ENCODE results near the gene CCDC88B.

The CCDC88B gene, protein sequence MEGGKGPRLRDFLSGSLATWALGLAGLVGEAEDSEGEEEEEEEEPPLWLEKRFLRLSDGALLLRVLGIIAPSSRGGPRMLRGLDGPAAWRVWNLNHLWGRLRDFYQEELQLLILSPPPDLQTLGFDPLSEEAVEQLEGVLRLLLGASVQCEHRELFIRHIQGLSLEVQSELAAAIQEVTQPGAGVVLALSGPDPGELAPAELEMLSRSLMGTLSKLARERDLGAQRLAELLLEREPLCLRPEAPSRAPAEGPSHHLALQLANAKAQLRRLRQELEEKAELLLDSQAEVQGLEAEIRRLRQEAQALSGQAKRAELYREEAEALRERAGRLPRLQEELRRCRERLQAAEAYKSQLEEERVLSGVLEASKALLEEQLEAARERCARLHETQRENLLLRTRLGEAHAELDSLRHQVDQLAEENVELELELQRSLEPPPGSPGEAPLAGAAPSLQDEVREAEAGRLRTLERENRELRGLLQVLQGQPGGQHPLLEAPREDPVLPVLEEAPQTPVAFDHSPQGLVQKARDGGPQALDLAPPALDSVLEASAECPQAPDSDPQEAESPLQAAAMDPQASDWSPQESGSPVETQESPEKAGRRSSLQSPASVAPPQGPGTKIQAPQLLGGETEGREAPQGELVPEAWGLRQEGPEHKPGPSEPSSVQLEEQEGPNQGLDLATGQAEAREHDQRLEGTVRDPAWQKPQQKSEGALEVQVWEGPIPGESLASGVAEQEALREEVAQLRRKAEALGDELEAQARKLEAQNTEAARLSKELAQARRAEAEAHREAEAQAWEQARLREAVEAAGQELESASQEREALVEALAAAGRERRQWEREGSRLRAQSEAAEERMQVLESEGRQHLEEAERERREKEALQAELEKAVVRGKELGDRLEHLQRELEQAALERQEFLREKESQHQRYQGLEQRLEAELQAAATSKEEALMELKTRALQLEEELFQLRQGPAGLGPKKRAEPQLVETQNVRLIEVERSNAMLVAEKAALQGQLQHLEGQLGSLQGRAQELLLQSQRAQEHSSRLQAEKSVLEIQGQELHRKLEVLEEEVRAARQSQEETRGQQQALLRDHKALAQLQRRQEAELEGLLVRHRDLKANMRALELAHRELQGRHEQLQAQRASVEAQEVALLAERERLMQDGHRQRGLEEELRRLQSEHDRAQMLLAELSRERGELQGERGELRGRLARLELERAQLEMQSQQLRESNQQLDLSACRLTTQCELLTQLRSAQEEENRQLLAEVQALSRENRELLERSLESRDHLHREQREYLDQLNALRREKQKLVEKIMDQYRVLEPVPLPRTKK (N-terminal part only)

GRCh38 chr11:64339754-64340408 lies at the start of gene CCDC88B:
Gene CCDC88B, plus strand, starts transcription at chr11:64340204. Its CDS starts 63 bp downstream, at chr11:64340267.
- DNase-seq, result peak; percentile 84 to 87

DNA sequence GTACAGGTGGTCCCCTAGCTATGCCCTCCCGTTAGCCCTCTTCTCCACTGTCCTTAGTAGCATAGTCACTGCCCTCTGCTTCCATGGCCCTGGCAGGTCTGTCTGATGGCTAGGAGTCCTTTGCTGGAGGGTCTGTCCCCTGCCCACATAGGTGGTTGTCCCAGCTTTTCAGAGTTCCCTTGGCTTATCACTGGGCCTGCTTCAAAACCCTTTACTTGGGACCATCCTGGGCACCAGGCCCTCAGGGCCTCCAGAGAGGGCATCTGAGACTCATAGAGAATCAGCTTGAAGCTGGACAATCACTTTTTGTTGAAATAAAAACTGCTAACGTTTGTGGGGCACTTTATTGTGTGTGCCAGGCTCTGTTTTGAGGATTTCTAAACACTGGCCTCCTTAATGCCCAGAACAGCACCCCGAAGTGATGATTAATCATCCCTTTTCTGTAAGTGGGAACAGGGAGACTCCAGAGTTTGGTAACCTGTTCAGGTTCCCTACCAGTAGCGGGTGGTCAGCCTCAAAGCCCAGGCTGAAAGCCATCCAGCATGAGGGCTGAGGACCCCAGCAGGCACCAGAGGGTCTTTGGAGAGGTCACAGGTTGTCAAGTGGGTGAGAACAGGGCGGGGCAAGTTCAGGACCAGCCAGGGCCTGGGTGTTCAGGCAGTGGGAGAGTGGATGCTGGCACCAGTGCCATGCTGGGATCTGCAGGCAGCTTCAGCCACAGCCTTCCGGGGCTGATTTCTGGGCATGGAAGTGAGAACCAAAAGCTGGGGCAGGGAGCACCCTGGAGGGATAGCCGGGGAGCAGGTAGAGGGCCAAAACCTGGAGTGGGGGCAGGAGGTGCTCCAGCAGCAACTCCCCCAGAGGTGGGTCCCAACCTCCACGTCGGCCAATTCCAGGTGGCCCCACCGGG lies 49.4 kb upstream of the CCDC88B start:
- DNase-seq, result no peak

GRCh38 chr11:64291262-64291751 lies 48.7 kb upstream of the CCDC88B start, which contains the start of gene KCNK4:
Gene KCNK4, plus strand, starts transcription at chr11:64291302. Its CDS starts 1,717 bp downstream, at chr11:64293019.
- DNase-seq, result no peak

DNA sequence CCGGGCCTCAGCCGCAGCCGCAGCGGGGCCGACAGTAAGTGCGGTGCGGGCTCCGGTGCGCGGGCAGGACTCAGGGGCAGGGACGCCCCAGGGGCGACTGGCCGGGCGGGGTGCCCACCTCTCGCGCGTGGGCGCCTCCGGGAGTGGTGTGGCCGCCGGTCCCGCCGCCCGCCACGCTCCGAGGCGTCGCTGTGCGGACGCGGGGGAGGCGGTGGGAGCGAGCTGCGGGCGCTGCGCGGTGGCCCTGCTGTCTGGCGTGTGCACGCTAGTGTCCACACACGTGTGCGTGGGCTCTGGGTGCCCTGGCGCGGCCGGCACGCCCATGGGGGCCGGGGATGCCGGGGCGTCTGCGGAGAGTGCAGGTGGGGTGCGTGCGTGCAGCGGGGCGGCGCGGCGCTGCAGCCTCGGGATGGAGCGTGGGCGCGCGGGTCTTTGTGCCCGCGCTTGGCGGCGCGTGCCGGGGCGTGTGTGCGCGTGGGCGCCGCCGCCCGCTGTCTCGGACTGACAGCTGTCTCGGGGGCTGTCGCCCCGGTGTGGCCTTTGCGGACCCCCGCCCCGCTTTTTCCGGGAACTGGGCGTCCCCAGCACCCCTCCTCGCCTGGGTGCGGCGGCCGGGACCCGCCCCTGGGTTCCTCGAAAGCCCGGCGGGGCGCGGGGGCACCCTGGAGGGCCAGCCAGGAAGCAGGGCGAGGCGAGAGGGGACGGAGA lies 48.1 kb upstream of the CCDC88B start:
- no peak for DNase-seq

GRCh38 chr11:64292460-64293254 lies 47.3 kb upstream of the CCDC88B start:
- DNase-seq, result no peak

GRCh38 chr11:64294774-64295173 lies 45.2 kb upstream of the CCDC88B start:
- no peak for DNase-seq

- DNase-seq, result no peak
Observed at GRCh38 chr11:64295760-64296159, 44.2 kb upstream of the CCDC88B start.

- no peak for DNase-seq
Observed at GRCh38 chr11:64296236-64296635, 43.8 kb upstream of the CCDC88B start.

DNA sequence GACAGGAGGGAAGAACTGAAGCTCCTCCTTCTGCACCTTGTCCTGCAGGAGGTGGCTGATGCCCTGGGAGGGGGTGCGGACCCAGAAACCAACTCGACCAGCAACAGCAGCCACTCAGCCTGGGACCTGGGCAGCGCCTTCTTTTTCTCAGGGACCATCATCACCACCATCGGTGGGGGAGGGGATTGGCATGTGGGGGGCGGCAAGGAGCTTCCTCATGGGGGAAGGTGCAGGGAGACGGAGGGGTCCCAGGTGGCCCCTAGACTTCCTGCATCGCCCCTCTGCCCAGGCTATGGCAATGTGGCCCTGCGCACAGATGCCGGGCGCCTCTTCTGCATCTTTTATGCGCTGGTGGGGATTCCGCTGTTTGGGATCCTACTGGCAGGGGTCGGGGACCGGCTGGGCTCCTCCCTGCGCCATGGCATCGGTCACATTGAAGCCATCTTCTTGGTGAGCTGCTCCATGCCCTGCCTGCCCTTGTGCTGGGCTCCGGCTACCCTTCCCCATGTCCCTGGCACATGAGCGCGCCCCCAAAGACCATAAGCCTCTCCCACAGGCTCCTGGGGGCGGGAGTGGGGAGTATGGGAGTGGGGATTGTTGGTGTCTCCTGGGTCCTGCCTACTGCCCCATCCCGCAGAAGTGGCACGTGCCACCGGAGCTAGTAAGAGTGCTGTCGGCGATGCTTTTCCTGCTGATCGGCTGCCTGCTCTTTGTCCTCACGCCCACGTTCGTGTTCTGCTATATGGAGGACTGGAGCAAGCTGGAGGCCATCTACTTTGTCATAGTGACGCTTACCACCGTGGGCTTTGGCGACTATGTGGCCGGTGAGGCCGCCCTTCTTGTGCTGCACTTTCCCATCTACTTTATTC lies 42.9 kb upstream of the CCDC88B start:
- no peak for DNase-seq

GRCh38 chr11:64297699-64298358 lies 42.2 kb upstream of the CCDC88B start:
- no peak for DNase-seq

DNA sequence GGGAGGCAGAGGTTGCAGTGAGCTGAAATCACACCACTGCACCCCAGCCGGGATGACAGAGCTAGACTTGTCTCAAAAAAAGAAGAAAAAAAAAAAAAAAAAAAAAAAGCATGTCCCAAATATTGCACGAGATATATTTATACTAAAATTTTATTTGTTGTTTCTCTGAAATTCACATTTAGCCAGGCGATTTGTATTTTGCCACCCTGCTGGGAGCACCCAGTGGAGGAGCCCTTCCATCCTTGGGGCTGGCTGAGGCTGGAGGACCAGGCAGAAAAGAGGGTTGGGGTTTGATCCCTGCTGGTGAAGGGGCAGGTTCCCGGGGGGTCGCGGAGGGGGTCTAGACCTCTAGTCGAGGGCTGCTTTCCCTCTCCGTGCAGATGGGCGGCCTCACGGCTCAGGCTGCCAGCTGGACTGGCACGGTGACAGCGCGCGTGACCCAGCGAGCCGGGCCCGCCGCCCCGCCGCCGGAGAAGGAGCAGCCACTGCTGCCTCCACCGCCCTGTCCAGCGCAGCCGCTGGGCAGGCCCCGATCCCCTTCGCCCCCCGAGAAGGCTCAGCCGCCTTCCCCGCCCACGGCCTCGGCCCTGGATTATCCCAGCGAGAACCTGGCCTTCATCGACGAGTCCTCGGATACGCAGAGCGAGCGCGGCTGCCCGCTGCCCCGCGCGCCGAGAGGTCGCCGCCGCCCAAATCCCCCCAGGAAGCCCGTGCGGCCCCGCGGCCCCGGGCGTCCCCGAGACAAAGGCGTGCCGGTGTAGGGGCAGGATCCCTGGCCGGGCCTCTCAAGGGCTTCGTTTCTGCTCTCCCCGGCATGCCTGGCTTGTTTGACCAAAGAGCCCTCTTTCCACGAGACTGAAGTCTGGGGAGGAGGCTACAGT lies 40.8 kb upstream of the CCDC88B start:
- DNase-seq, result no peak

GRCh38 chr11:64299847-64300648 lies 40.0 kb upstream of the CCDC88B start, which contains the start of gene CATSPERZ:
Gene CATSPERZ, plus strand, starts transcription at chr11:64300358. Its CDS starts 53 bp downstream, at chr11:64300411.
- no peak for DNase-seq

DNA sequence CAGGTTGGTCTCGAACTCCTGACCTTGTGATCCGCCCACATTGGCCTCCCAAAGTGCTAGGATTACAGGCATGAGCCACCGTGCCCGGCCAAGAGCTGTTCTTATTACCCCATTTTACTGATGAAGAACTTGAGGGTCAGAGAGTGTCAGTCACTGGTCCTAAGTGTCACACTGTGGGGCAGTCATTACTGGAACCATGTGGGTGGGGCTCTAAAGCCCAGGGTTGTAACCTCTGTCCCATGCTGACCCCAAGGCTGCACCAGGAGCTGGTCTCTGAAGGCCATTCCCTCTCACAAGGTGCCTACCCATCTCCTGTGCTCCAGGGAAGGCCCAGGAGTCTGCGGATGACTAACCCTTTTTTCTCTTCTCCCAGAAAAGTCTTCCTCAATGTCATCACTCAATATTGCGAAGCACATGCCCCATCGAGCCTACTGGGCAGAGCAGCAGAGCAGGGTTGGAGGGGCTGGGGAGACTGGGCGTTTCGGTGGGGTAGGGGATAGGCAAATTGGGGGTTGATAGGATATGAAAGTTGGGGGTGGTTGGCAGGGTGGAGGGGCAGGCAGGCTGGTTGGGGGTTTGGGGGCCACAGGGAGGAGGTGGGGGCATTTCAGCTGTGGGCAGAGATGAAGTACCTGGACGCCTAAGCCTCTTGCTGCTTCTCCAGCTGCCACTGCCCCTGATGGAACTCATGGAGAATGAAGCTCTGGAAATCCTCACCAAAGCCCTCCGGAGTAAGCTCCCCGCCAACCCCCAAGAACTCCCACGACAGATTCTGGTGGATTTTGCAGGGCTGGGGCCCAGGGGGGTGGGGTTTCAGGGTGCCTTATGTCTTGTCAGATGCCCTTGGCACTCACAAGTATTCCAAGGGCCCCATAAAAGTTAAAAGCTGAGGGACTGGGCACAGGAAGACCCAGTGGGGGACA lies 36.6 kb upstream of the CCDC88B start:
- no peak for DNase-seq

GRCh38 chr11:64304032-64304315 lies 36.0 kb upstream of the CCDC88B start:
- no peak for DNase-seq

Data from activated CD4-positive, alpha-beta T cell treated with anti-CD3 and anti-CD28 coated beads, Interleukin-2, amount 50 U/mL, for 48 hours (primary cell).